Measurements from ENCODE around the gene CD247.

- TF ChIP-seq MAX (IDR thresholded peaks at IDR 0.05; ENCODE audit: low read depth, low read length) (no peak), CTCF (IDR thresholded peaks at IDR 0.05 in 2 of 3, conservative IDR thresholded peaks at IDR 0.05 in 1 of 3; ENCODE audit: control insufficient read depth in 2 of 3, extremely low read depth in 1 of 3, insufficient read depth in 1 of 3, low read depth in 3 of 3, low read length in 3 of 3) (no peak), EZH2 (IDR thresholded peaks at IDR 0.05; ENCODE audit: borderline replicate concordance, control insufficient read depth, low read depth, low read length) (no peak), FOXK2 (IDR thresholded peaks at IDR 0.05) (no peak), POLR2AphosphoS5 (IDR thresholded peaks at IDR 0.05; ENCODE audit: low read length) (no peak), FOS (IDR thresholded peaks at IDR 0.05; ENCODE audit: borderline replicate concordance, extremely low read depth, insufficient read length) (no peak), PKNOX1 (IDR thresholded peaks at IDR 0.05) (no peak), ZZZ3 (IDR thresholded peaks at IDR 0.05; ENCODE audit: control insufficient read depth, insufficient read length, low read depth) (no peak), SIN3A (IDR thresholded peaks at IDR 0.05; ENCODE audit: low read depth, low read length) (no peak), RAD21 (IDR thresholded peaks at IDR 0.05; ENCODE audit: insufficient read depth, low read depth, low read length) (no peak)
- TF ChIP-seq, protein P1, sequence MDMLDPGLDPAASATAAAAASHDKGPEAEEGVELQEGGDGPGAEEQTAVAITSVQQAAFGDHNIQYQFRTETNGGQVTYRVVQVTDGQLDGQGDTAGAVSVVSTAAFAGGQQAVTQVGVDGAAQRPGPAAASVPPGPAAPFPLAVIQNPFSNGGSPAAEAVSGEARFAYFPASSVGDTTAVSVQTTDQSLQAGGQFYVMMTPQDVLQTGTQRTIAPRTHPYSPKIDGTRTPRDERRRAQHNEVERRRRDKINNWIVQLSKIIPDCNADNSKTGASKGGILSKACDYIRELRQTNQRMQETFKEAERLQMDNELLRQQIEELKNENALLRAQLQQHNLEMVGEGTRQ (IDR thresholded peaks at IDR 0.05; ENCODE audit: borderline replicate concordance, low read depth, low read length): no peak
- TF ChIP-seq, protein P2, sequence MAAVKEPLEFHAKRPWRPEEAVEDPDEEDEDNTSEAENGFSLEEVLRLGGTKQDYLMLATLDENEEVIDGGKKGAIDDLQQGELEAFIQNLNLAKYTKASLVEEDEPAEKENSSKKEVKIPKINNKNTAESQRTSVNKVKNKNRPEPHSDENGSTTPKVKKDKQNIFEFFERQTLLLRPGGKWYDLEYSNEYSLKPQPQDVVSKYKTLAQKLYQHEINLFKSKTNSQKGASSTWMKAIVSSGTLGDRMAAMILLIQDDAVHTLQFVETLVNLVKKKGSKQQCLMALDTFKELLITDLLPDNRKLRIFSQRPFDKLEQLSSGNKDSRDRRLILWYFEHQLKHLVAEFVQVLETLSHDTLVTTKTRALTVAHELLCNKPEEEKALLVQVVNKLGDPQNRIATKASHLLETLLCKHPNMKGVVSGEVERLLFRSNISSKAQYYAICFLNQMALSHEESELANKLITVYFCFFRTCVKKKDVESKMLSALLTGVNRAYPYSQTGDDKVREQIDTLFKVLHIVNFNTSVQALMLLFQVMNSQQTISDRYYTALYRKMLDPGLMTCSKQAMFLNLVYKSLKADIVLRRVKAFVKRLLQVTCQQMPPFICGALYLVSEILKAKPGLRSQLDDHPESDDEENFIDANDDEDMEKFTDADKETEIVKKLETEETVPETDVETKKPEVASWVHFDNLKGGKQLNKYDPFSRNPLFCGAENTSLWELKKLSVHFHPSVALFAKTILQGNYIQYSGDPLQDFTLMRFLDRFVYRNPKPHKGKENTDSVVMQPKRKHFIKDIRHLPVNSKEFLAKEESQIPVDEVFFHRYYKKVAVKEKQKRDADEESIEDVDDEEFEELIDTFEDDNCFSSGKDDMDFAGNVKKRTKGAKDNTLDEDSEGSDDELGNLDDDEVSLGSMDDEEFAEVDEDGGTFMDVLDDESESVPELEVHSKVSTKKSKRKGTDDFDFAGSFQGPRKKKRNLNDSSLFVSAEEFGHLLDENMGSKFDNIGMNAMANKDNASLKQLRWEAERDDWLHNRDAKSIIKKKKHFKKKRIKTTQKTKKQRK (IDR thresholded peaks at IDR 0.05; ENCODE audit: low read depth, low read length): no peak
Measured at GRCh38 chr1:167404161-167404888, 114.0 kb downstream of the CD247 start.
